GM21423 (cell line): ENCODE data around the gene OTX1.
"Not testable (repeated sequence)": the region's sequence is repeated elsewhere in the genome, so short reads cannot be mapped to it uniquely, and the experiment has no call there.

Experiments used
- ATAC-seq: cut with Tn5 transposase; IDR thresholded peaks from one replicate; pipeline ENCODE4 v1.9.1; 2021; ENCODE audit warnings: mild to moderate bottlenecking, moderate library complexity; ENCODE audit not compliant: unreplicated experiment

OTX1 gene

DNA sequence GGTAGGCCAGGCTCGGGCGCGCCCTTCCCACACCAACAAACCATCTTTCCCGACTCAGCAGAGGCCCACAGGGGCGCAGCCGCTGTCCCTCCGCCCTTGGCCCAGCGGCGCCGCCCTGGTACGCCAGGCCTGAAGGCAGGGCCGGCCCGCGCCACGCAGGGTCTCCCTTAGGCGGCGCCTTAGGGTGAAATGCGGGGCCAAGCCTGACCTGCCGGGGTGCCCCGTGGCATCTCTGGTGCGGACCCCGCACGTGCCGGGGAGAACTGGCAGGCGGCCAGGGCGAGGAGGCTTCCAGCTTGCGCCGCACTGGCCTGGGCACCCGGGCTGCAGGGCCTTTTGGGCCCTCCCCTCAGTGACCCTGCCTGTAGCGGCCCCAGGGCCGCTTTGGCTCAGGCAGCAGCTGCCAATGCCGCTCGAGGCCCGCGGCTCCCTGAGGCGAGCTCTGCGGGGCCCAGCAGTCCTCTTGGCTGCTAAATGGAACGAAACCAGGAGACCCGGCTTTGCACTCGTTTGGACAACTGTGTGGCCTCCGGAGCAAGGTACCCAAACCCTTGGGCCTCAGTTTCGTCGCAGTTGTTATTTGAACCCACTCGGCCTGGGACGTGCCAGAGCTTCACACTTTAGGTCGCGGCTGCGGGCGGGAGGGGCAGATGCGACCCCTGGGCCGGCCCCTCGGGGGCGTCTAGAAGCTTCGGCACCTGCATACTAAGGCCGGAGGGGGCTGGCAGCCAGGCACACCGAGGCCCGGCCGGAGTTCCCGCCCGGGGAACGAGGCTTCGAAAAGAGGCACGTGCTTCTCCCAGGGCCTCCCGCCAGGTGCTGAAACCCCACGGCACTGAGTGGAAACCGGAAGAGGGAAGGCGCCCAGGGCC, 8.5 kb downstream of the OTX1 start:
- no peak for ATAC-seq

DNA sequence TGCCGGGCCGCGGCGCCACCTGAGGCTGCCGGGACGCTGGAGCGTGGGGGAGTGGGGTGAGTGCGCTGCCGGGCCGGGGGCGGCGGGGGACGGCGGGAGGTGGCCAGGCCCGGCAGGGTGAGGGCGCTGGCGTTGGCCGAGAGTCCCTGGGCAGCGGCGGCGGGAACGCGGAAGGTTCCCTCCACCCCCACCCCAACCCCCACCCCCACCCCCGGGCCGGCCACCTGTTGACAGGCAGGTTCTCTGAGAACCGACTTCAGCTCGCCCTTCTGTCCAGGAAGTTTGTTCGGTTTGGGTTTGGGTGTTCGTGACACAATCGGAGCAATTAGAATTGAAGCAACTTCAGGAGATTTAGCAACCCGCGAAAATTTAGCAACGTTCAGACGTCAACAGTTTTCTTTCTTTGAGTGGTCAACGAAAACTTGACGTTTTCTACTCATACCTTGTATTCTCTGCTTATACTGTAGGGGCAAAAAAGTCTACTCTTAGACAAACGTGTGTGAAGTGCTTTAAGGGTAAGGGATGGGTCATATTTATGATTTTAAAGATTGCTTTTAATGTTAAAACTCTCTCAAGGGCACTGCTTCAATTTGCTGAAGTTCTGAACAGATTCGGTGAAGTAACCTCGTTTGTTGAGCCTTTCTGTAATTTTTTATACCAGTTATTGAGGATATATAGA, 9.3 kb downstream of the OTX1 start:
- ATAC-seq, result no peak

DNA sequence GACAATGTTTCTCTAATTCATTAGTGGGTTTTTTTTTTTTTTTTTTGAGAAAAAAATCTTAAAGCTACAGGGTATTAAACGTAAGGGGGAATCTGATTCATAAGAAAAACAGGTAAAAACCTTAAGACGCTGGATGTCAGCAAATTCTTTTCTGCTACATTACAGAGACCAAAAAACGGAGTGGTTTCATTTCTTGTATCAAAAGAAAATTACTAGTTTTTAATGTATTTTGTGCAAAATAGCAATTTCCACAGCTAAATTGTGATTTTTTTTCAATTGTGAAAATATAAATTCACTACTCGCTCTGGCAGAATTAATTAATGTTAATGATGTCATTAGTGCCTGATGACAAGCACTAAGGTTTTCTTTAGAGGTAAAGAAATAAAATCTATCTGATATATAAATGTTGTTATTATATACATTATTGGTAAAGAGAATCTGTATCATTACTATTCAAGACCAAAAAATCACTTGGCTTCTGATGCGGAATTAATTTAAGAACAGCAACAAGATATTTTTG, 9.9 kb downstream of the OTX1 start:
- no peak for ATAC-seq

DNA sequence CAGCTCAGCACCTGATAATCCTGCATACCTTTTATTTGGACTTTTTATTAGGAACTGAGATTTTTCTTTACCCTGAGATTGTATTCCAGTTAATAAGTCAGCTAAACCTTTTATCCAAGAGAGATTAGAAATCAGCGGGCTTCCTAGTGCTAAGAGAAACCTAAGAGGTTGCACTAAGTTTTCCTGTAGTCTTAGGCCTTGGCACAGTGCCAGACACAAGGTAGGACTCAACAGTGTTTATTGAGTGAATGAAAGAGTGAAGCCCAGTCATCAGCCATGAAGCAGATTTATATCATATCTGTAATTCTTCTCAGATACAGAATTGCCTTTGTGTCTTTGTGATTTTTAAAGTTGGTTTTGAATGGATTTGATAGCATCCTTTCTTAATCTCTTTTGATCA, 13.6 kb downstream of the OTX1 start:
- no peak for ATAC-seq

DNA sequence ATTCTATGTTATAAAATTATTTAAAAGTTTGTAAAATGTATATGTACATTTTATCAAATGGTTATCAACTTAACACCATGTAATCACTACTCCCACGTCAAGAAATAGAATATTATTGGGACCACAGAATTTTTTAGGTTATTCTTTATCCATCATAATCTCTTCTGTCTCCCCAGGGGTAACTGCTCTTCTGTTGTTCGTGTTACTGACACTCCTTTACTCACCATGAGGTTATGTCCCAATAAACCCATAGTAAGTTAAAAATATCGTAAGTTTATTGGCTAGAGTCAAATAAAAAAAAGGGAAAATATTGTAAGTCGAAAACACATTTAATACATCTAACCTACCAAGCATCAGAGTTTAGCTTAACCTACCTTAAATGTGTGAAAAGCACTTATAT, 14.0 kb downstream of the OTX1 start:
- no peak for ATAC-seq

DNA sequence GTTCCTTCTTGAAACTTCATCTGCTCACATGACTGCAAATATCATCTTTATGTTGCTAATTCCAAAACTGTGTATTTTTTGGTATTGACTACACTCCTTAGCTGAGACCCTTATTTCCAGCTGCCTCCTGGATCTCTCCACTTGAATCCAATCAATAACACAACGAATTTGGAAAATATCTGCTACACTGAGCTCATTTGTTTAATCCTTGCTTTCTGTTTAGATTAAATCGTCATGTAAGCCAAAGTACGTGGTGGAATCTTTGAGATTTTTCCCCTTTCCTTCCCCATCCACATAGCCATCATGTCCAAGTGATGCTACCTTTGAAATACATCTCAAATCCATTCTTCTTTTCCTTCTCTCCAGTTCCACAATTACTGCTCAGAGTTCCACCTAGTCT, 15.6 kb downstream of the OTX1 start:
- no peak for ATAC-seq

DNA sequence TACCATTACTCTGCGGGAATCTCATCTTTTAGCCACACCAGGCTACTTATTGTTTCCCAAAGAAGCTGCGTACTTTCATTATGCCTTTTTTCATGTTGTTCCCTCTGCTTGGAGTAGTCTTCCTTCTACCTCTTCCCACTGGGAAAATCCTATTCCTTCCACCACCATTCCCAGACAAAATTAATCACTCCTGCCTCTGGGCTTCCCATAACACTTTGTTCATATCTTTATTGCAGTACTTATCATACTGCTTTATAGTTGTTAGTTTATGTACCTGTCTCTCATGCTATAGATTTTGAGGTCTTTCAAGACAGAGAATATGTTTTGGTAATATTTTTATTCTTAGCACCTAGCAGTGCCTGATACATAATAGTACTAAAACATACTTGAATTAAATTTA, 16.2 kb downstream of the OTX1 start:
- no peak for ATAC-seq

DNA sequence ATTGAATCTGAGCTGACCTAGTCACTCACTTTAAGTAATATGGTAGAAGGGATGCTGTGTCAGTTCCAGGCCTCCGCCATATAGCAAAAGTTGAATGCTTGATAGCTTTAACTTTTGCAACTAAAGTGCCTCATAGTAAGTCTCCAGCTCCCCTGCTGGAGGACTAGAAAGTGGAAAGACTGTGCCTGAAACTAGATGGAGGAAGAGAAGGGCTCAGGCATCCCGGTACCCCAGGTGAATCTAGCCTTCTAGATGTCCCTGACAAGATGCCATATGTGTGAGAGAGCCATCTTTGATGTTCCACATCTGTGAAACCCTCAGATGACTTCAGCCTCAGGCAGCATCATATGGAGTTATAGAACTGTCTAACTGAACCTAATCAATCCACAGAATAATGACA, 21.0 kb downstream of the OTX1 start:
- no peak for ATAC-seq

DNA sequence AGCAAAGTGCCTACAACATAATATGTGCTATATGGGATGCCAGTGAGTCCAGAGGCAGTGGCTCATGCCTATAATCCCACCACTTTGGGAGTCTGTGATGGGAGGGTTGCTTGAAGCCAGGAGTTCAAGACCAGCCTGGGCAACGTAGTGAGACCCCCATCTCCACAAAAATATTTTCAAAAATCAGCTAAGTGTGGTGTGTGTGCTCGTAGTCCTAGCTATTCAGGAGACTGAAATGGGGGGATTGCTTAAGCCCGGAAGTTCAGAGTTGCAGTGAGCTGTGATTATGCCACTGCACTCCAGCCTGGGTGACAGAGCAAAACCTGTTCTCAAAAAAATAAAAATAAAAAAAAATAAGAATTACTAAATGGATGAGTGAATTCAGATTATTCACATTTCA, 23.4 kb downstream of the OTX1 start:
- no peak for ATAC-seq

DNA sequence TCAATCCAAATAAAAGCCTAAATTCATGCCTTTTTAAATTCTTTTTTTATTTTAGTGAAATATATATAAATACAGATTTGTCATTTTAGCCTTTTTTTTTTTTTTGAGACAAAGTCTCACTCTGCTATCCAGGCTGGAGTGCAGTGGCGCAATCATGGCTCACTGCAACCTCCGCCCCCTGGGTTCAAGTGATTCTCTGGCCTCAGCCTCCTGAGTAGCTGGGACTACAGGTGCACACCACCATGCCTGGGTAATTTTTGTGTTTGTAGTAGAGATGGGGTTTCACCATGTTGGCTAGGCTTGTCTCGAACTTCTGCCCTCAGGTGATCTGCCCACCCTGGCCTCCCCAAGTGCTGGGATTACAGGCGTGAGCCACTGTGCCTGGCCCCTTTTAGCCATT, 23.8 kb downstream of the OTX1 start:
- ATAC-seq, result not testable (repeated sequence)

DNA sequence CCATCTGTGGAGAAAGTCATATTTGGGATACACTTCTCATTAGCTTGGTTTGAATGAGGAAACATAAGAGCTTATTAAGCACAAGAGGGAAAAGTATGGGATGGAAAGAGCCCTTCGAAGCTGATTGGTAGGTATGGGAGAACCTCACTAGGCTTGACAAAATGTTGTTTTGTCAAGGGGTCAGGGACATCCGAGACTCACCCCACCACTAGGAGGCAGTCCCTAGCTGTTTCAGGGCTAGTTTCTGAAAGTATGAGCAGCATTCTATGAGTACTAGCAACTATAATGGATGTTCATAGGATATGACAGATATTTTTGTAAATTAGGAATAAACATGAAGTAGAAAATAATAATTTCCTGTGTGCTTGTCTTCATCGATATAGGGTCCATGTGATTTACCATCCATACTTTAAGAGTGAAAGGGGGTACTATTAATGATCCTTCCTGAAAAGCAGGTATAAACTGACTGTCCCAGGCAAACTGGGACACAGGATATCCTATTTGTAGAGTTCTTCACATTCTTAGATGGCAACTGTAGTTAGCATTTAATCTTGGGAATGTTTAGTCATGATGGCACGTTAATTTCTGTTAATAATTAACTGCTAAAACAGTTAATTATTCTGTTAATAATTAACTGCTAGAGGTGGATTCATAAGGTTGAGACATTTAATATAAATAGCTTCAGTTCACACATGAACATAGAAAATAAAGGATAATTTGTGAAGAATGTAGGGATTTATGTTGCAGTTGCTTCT, 28.4 kb downstream of the OTX1 start:
- ATAC-seq, result no peak

DNA sequence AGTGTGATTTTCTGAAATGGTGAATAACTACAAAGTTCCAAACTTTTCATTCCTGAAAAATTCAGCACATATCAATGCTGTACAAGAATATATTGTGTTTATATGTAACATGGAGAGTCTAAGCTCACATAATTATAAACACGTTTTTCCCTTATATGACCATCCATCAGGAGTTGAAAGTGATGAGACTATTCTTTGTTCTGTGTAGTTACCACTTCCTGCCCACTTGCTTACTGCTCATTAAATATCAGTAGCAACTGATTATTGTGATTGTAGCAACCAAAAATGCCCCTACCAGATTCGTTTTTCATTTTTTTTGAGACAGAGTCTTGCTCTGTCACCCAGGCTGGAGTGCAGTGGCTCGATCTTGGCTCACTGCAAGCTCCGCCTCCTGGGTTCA, 30.8 kb downstream of the OTX1 start:
- no peak for ATAC-seq

DNA sequence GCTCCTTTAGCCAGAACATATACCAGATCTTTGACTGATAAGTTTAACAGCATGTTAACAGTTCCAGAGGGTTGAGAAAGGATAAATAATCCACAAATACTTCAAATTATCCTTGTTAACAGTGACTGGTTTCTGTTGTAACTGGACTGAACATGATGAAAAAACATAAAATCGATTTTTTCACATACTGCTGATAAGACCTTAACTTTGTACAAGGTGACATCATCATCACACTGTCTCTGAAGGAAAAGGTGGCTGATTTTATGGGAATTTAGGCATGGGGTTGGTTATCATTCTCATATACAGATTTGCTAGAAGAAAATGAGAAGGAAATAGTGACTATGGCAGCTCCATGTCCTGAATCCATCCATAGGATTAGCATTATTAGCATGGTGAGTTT, 36.1 kb downstream of the OTX1 start:
- no peak for ATAC-seq

DNA sequence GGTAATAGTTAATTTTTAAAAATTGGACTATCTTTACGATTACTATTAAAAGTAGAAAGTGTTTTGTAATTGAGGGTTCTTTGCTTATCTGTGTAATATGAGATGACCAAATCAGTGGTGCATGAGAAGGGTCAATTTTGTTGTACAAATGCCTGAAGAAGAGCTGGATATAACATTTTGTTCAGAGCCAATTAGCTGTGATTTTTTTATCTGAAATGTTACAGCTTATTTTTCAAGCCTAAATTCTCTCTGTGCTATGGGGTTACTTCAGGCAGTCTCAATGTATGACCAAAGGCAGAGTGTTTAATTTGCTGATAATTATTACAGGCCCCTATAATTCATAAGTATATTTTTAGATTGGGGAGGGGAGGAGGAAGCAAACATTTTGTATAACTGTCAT, 41.8 kb downstream of the OTX1 start:
- ATAC-seq, result no peak

DNA sequence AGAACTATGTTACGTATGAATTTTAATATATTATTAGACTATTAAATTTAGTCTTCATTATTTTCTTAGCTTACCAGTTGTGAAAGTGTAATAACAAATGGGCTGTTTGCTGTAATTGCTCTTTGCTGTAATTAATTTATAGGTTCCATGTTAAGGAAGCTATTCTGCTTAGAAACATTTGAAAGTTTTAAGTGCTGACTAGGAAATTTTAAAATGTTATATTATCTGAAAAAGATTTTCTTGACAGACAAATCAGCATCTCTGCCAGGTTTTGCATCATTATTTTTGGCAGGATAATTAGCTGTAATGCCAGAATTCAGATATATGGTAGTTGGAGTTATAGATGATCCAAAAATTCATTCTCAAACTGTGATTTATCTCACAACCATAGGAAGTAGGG, 42.2 kb downstream of the OTX1 start:
- ATAC-seq, result no peak

DNA sequence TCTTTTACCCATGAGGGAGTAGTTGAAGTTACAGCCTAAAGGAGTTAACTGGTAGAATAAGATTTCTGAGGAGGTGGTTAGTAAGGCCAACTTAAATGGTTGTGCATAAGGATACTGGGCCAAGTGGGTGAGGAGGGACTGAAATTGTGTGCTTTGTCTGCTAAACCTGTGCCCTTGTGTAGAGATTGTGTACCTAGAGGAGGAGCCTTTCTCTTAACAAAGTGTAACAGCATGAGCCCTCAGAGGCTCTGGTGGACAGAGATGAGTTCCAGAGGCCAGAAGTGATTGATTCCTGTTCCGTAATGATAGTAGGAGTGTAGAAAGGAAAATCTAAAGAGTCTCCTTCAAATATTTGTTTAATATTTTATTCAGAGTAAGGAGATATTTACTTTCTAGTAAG, 42.9 kb downstream of the OTX1 start:
- no peak for ATAC-seq

DNA sequence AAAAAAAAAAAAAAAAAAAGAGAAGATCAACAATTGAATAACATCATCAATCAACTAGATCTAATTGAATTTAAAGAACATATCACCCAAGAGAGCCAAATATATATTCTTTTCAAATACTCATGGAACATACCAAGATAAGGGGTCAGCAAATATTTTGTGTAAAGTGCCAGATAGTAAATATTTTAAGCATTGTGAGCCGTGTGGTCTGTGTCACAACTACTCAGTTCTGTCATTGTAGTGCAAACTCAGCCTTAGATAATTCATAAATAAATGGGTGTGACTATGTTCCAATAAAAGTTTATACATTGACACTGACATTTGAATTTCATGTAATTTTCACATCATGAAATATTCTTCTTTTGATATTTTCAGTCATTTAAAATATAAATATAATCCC, 45.9 kb downstream of the OTX1 start:
- ATAC-seq, result no peak

DNA sequence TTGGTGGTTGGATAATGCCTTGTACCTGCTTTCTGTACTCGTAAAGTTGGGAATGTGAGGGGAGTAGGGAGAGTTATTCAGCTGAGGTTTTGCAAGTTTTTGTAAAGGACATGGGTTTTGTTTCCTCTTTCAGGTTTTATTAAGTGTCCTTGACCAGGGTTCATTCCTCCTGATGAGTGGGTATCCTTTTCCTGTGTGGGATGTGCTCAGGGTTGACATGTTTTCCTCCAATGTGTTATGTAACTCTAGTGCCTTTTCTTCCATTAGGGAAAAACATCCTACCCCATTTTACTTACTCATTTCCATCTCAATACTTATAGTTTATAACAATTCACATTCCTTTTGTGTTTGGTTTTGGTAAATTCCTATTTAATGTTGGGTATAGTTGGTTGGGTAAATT, 48.4 kb downstream of the OTX1 start:
- ATAC-seq, result no peak

DNA sequence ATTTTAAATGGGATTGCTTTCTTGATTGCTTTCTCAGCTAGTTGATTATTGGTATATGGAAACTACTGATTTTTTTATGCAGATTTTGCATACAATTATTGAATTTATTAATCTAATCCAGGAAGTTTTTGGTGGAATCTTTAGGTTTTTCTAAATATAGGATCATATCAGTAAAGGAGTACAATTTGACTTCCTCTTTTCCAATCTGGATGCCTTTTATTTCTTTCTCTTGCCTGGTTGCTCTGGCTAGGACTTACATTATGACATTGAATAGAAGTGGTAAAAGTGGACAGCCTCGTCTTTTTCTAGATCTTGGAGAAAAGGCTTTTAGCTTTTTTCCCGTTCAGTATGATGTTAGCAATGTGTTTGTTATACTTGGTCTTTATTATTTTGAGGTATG, 51.3 kb downstream of the OTX1 start:
- no peak for ATAC-seq

DNA sequence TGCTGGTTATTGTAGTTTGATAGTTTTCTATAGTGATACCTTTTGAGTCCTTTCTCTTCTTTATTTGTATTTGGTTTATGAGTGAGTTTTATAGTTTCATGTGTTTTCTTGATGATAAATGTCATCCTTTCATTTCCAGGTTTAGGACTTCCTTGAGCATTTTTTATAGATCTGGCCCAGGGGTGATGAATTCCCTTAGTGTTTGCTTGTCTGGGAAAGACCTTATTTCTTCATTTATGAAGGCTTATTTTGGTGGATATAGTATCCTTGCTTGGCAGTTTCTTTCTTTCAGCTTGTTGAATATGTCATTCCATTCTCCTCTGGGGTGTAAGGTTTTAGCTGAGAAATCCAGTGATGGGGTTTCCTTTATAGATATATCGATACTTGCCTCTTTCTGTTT, 53.9 kb downstream of the OTX1 start:
- ATAC-seq, result no peak
